Spleen (tissue), 11 donors: ENCODE measurements around the gene ABCG1. TPM values are rescaled to one million over a fixed set of nuclear protein-coding genes. Genes with fewer than 3 reads are reported as not detected.
A peak's percentile ranks its signal among the peaks of the same experiment; 100 is the strongest.

Experiments used
- DNase-seq: peaks from one replicate; pipeline ENCODE4 v3.0.0-alpha.2; 2020
- H3K27ac ChIP-seq, 8 donors: fragments of 200-600 bp; sonication (generic) in 7 of 8; 1 replicate in 4 of 8; 2 replicates in 4 of 8; pipeline versions ENCODE4 v1.5.0 to v1.8.0; 2016 to 2021; ENCODE audit warnings: inconsistent platforms in 4 of 8, mild to moderate bottlenecking in 4 of 8, moderate library complexity in 1 of 8
- H3K27me3 ChIP-seq, 7 donors: fragments of 200-600 bp; sonication (generic) in 6 of 7; replicated peaks in 1 of 7; 1 replicate in 4 of 7; 2 replicates in 3 of 7; pipeline versions ENCODE4 v1.5.0 to v1.8.0; 2016 to 2021; ENCODE audit warnings: inconsistent platforms in 3 of 7, mild to moderate bottlenecking in 1 of 7
- H3K36me3 ChIP-seq, 6 donors: fragments of 200-600 bp; sonication (generic) in 5 of 6; 1 replicate in 4 of 6; 2 replicates in 2 of 6; pipeline versions ENCODE4 v1.5.0 to v1.8.0; 2016 to 2021; ENCODE audit warnings: inconsistent platforms in 2 of 6
- H3K4me1 ChIP-seq, 6 donors: fragments of 200-600 bp; sonication (generic) in 5 of 6; 1 replicate in 3 of 6; 2 replicates in 3 of 6; pipeline versions ENCODE4 v1.5.0 to v1.8.0; 2016 to 2021; ENCODE audit warnings: inconsistent platforms in 3 of 6
- H3K4me3 ChIP-seq, 8 donors: fragments of 200-600 bp; sonication (generic) in 7 of 8; 1 replicate in 4 of 8; 2 replicates in 4 of 8; pipeline versions ENCODE4 v1.5.0 to v1.8.0; 2016 to 2021; ENCODE audit warnings: inconsistent platforms in 4 of 8, mild to moderate bottlenecking in 4 of 8, moderate library complexity in 2 of 8
- H3K9me3 ChIP-seq, 8 donors: fragments of 200-600 bp; sonication (generic) in 7 of 8; 1 replicate in 4 of 8; 2 replicates in 4 of 8; pipeline versions ENCODE4 v1.5.0 to v1.8.0; 2016 to 2021; ENCODE audit warnings: inconsistent platforms in 4 of 8
- CTCF ChIP-seq, 11 experiments: fragments of 200-600 bp in 7 of 11; fragments of 450-650 bp in 4 of 11; sonication (generic) in 4 of 11; IDR thresholded peaks in 8 of 11; conservative IDR thresholded peaks in 3 of 11; 1 replicate in 7 of 11; 2 replicates in 4 of 11; pipeline versions ENCODE4 v1.4.0 to v1.8.0; 2016 to 2021; ENCODE audit warnings: antibody characterized with exemption in 11 of 11, inconsistent platforms in 4 of 11, mild to moderate bottlenecking in 1 of 11
- POLR2A ChIP-seq, 3 donors: fragments of 450-650 bp; IDR thresholded peaks; one replicate each; pipeline ENCODE4 v1.5.1; 2017; ENCODE audit warnings: antibody characterized with exemption in 3 of 3, mild to moderate bottlenecking in 1 of 3
- POLR2AphosphoS5 ChIP-seq, 3 donors: sonication (generic); formaldehyde crosslinking; IDR thresholded peaks; one replicate each; pipeline ENCODE4 v1.5.1; 2017; ENCODE audit warnings: antibody characterized with exemption in 3 of 3
- WGBS, 5 donors: extraction: QIAGEN DNeasy Blood & Tissue Kit in 3 of 5; methylation state at CpG; one replicate each; pipeline versions ENCODE4 v1.1.5 to v1.1.7; 2013 to 2018; 5-methylcytosine and 5-hydroxymethylcytosine counted together
- intact Hi-C: fragments of 100-400 bp; cut with DNase I; formaldehyde crosslinking; loops from one replicate; pipeline ENCODE4 v1.15.0; 2023; ENCODE audit warnings: low total_unique reads
- polyA plus RNA-seq, 3 donors: library from polyadenylated mRNA; stranded (reverse); fragments of 200-250 nt; gene quantifications; one replicate each; pipeline ENCODE4 v1.2.1, GENCODE V29; 2013
- total RNA-seq, 7 donors: library from RNA; depleted of rRNA in 3 of 7; stranded (reverse); fragments of >200 nt in 3 of 7; fragmentation: NEBNext Ultra II Directional in 4 of 7; extraction: Animal tissue kit (Norgen Biotek cat#: 25700) in 4 of 7; gene quantifications; one replicate each; pipeline versions ENCODE4 v1.1.0 to v1.2.1, GENCODE V29; 2016 to 2021
- donor health status: healthy with polysubstance abuse.
- donor health status: DM: no; HTN: no; CAD: no; lungs with moderate emphysema.
- donor health status: DM: no; HTN: no; CAD: no.
- donor health status: Bipolar disorder and iron deficiency.
- donor health status: healthy.
- donor health status: DM: no; HTN: no; CAD: no.
- donor health status: DM: yes; HTN: yes; CAD: no.

ABCG1 gene
- total and polyA plus RNA-seq, 10 donors, result 14.6 to 143 (median 96.7) TPM

GRCh38 chr21:42272984-42273600 lies 54.2 kb downstream of the ABCG1 start:
- WGBS, 5 donors, result 86 to 90% (median 88%) methylated on average over 20 to 29 of the region's 29 CpGs
- Histone ChIP-seq H3K27me3 (no peaks in the 10 kb centered on the region), H3K27ac (peak overlapping the region in 1 of 8 donors; percentile 30), H3K9me3 (no peaks in the 10 kb centered on the region), H3K4me3 (no peak overlapping the region), H3K36me3 (peaks cover 0 to 75% (median 38%) of the 10 kb centered on the region in 6 donors), H3K4me1 (peaks cover 12 to 47% (median 27%) of the 10 kb centered on the region in 6 donors)
- TF ChIP-seq POLR2AphosphoS5 (IDR thresholded peaks at IDR 0.05), result peak in 1 of 3 donors; percentile 40
- no peak for TF ChIP-seq POLR2A (IDR thresholded peaks at IDR 0.05)
- DNase-seq, result no peak
- intact Hi-C loops, result no loop called here

GRCh38 chr21:42276076-42276475 lies 57.1 kb downstream of the ABCG1 start:
- H3K4me1 ChIP-seq, result peaks cover 0 to 45% (median 6%) of the 10 kb centered on the region in 6 donors
- WGBS, 5 donors, result 70 to 89% (median 76%) methylated on average over 12 to 13 of the region's 13 CpGs
- no peak for DNase-seq
- peaks cover 0 to 100% (median 51%) of the 10 kb centered on the region in 6 donors for H3K36me3 ChIP-seq
- H3K27me3 ChIP-seq, result no peaks in the 10 kb centered on the region
- intact Hi-C loops, result no loop called here
- no peaks in the 10 kb centered on the region for H3K9me3 ChIP-seq
- peak overlapping the region; percentile 19 to 81 (median 66) for H3K27ac ChIP-seq
- no peak overlapping the region for H3K4me3 ChIP-seq
- peak in 2 of 3 donors; percentile 77 to 83 for TF ChIP-seq POLR2AphosphoS5 (IDR thresholded peaks at IDR 0.05)
- TF ChIP-seq CTCF (IDR thresholded peaks at IDR 0.05 in 8 of 11, conservative IDR thresholded peaks at IDR 0.05 in 3 of 11), result no peak

GRCh38 chr21:42276526-42277154 lies 57.7 kb downstream of the ABCG1 start:
- peak in 2 of 3 donors; percentile 24 to 51 for TF ChIP-seq POLR2AphosphoS5 (IDR thresholded peaks at IDR 0.05)
- peak in 1 of 11 experiments; percentile 19 for TF ChIP-seq CTCF (IDR thresholded peaks at IDR 0.05 in 8 of 11, conservative IDR thresholded peaks at IDR 0.05 in 3 of 11)
- no peak for TF ChIP-seq POLR2A (IDR thresholded peaks at IDR 0.05)
- peaks cover 0 to 45% (median 4%) of the 10 kb centered on the region in 6 donors for H3K4me1 ChIP-seq
- no peak overlapping the region for H3K4me3 ChIP-seq
- 73 to 88% (median 83%) methylated on average over 8 to 17 of the region's 17 CpGs for WGBS, 5 donors
- no peaks in the 10 kb centered on the region for H3K27me3 ChIP-seq
- DNase-seq, result no peak
- peak overlapping the region; percentile 19 to 81 (median 66) for H3K27ac ChIP-seq
- intact Hi-C loops, result no loop called here
- peaks cover 0 to 100% (median 50%) of the 10 kb centered on the region in 6 donors for H3K36me3 ChIP-seq
- no peaks in the 10 kb centered on the region for H3K9me3 ChIP-seq

- peaks cover 0 to 45% (median 4%) of the 10 kb centered on the region in 6 donors for H3K4me1 ChIP-seq
- no peak for TF ChIP-seq POLR2AphosphoS5 (IDR thresholded peaks at IDR 0.05)
- TF ChIP-seq CTCF (IDR thresholded peaks at IDR 0.05 in 8 of 11, conservative IDR thresholded peaks at IDR 0.05 in 3 of 11), result no peak
- no peak for TF ChIP-seq POLR2A (IDR thresholded peaks at IDR 0.05)
- 63 to 87% (median 81%) methylated on average over 4 of the region's 4 CpGs for WGBS, 5 donors
- H3K36me3 ChIP-seq, result peaks cover 0 to 100% (median 54%) of the 10 kb centered on the region in 6 donors
- H3K9me3 ChIP-seq, result no peaks in the 10 kb centered on the region
- intact Hi-C loops, result no loop called here
- peak overlapping the region in 6 of 8 donors; percentile 58 to 81 (median 74) for H3K27ac ChIP-seq
- DNase-seq, result no peak
- no peaks in the 10 kb centered on the region for H3K27me3 ChIP-seq
- H3K4me3 ChIP-seq, result peak overlapping the region in 1 of 8 donors; percentile 5
These were observed 58.7 kb downstream of the ABCG1 start for GRCh38 chr21:42277593-42277992.
